IPS DF 19.7 (cell line): Measurements from ENCODE around the gene C3orf80.
"Not testable (repeated sequence)": the region's sequence is repeated elsewhere in the genome, so short reads cannot be mapped to it uniquely, and the experiment has no call there.

Experiments used
- DNase-seq: peaks from one replicate; pipeline ENCODE4 v3.0.0-alpha.2; 2013; ENCODE audit warnings: low read depth, low spot score

C3orf80 gene

DNA sequence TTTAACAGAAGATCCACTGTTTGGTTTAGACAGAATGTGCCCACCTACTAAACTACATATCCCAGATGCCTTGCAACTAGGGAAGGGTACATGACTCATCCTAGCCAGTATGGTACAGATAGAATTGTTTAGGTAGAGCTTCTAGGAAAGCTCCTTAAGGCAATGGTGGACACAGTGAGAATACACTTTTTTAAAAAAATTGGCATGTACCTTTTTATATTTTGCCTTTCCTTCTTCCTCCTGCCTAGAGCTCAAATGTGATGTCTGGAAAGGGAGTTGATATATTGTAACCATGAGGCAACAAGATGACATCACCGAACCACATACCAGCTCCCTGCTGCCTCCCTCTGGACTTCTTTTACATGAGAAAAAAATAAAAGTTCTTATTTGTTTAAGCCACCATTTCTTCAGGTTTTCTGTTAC is 14.4 kb upstream of the C3orf80 start:
- DNase-seq: no peak

- no peak for DNase-seq
Measured at GRCh38 chr3:160213191-160213590, 12.0 kb upstream of the C3orf80 start.

GRCh38 chr3:160217675-160218074 is 7.5 kb upstream of the C3orf80 start:
- no peak for DNase-seq

DNA sequence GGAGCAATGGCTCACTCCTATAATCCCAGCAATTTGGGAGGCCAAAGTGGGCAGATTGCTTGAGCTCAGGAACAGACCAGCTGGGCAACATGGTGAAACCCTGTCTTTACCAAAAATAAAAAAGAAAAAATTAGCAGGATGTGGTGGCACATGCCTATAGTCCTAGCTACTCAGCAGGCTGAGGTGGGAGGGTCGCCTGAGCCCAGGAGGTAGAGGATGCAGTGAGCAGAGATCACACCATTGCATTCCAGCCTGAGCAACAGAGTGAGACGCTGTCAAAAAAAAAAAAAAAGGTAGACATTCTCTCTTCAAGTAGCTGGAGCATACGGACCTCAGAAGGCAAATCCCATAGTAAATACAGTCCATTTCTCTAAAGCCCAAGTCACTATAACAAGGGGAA is 7.1 kb upstream of the C3orf80 start:
- DNase-seq: no peak

GRCh38 chr3:160220038-160220437 is 5.2 kb upstream of the C3orf80 start:
- DNase-seq: no peak

DNA sequence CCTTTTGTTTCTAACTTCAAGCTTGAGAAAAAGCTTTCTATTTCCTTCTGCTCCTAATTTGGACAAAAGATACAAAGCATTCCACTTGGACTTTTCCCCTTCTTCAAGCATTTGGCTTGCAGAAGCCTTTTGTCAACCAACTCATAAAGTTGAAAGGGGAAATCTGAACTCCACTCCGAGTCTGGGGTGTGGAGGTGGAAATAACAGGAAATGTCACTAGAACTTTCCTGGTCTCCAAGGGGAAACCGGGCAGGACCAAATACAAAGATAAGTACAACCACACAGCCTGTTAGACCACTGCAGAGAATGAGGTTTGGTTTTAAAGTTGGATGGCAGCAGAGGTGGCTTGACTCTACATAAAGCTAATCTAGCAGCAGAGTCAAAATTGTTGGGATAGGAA is 4.2 kb upstream of the C3orf80 start:
- no peak for DNase-seq

- no peak for DNase-seq
Measured at GRCh38 chr3:160224256-160224655, 966 bp upstream of the C3orf80 start.

GRCh38 chr3:160224811-160225175 is 429 bp upstream of the C3orf80 start:
- no peak for DNase-seq

GRCh38 chr3:160226026-160226907 is 1.0 kb downstream of the C3orf80 start:
- no peak for DNase-seq

DNA sequence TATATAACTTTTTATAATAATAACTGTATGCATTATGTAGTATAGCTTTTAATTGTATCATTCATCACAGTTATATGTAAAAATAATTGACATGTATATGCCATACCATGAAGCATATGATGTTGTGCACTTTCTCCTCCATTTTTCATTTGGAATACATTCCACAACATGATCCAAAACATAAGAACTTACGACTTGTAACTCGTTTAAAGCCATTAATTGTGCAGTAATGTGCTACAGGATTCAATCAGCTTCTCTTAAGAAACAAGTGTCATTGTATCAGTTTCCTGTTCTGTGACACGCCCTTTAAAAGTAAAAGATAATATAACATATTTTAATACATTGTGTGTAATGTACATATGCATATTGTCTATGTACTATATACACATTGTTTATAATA is 2.2 kb downstream of the C3orf80 start:
- DNase-seq: no peak

- no peak for DNase-seq
Measured at GRCh38 chr3:160232014-160232413, 6.8 kb downstream of the C3orf80 start.

DNA sequence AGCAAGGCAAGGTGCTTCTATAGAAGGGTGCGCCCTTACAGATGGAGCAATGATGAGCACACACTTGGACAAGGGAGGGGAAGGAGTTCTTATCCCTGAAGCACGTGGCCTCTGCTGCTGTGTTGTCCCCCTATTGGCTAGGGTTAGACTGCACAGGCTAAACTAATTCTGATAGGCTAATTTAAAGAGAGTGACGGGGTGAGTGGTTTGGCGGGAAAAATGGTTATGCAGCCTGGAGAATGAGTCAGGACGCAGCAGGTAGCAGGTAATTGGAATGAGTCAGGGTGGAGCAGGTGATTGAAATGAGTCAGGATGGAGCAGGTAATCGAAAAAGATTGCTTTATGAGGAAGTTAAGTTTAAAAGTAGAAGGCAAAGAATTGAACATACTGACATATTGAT is 15.5 kb downstream of the C3orf80 start:
- DNase-seq: not testable (repeated sequence)

GRCh38 chr3:160245261-160245800 is 20.1 kb downstream of the C3orf80 start:
- no peak for DNase-seq

GRCh38 chr3:160247766-160248165 is 22.5 kb downstream of the C3orf80 start:
- DNase-seq: no peak

- no peak for DNase-seq
Measured at GRCh38 chr3:160253298-160253697, 28.1 kb downstream of the C3orf80 start.

DNA sequence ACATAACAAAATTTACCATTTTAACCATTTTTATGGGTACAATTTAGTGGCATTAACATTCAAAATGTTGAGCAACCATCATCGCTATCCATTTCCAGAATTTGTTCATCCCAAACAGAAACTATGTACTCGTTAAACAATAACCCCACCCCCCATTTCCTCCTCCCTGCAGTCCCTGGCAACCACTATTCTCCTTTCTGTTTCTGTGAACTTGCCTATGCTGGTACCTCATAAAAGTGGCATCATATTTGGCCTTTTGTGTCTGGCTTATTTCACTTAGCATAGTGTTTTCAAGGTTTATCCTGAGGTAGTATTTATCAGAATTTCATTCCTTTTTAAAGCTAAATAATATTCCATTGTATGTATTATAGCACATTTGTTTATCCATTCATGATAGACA is 32.4 kb downstream of the C3orf80 start:
- DNase-seq: no peak

DNA sequence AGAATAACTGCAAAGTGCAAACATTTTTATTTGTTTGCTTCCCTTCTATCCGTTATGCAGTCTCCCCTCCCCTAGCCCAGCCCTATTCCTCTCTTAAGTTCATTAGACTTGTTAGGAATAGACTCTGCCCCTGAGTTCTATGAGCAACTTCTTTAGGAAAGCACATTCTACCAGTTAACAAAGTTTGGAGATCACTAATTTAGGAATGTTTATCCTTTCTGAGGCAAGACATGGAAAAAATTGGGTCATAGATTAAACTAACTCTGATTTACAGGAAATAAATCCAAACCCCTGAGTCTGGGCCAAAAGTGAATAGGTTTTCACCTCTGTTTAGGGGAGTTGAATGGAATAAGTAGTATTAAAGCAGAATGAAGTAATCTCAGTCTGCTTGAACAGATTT is 34.4 kb downstream of the C3orf80 start:
- no peak for DNase-seq

DNA sequence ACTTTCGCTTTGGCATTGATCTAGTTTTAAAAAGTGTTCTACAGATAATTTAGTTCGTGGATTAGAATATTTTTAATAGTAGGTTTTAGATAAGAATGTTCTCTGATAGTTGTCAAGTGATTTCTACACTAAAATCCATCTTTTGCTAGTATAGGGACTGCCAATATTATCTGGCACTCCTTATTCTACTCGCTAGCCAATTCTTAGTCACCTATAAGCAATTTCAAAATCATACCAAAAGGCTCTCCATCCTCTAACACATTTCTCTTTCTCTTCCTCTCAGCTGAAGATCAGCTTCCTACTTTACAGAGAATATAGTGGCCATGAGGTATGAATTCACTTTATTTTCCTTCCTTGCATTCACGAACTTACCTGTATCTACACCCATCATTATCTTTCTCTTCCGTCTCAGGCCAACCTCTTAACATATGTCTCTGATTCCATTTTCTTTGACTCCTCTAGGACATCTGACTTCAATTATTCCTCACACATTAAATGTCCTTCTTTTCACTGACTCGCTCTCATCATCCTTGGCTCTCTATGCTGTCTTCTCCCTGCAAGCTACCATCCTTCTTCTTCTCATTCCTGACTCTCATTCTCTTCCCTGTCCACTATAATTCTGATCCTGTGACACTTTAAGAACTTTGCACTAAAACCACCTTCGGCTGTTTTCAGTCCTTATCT is 35.5 kb downstream of the C3orf80 start:
- DNase-seq: no peak

- no peak for DNase-seq
Measured at GRCh38 chr3:160265088-160265487, 39.9 kb downstream of the C3orf80 start.
